ENCODE data around the gene VDAC1.

VDAC1 gene

GRCh38 chr5:133948721-133949120, 56.1 kb downstream of the VDAC1 start:
- no peaks in the 10 kb centered on the region for H3K9me3 Mint-ChIP-seq
- no peak for DNase-seq
- TF ChIP-seq, protein P1, sequence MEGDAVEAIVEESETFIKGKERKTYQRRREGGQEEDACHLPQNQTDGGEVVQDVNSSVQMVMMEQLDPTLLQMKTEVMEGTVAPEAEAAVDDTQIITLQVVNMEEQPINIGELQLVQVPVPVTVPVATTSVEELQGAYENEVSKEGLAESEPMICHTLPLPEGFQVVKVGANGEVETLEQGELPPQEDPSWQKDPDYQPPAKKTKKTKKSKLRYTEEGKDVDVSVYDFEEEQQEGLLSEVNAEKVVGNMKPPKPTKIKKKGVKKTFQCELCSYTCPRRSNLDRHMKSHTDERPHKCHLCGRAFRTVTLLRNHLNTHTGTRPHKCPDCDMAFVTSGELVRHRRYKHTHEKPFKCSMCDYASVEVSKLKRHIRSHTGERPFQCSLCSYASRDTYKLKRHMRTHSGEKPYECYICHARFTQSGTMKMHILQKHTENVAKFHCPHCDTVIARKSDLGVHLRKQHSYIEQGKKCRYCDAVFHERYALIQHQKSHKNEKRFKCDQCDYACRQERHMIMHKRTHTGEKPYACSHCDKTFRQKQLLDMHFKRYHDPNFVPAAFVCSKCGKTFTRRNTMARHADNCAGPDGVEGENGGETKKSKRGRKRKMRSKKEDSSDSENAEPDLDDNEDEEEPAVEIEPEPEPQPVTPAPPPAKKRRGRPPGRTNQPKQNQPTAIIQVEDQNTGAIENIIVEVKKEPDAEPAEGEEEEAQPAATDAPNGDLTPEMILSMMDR (IDR thresholded peaks at IDR 0.05) = no peak
- H3K27me3 Mint-ChIP-seq (ENCODE audit: low read depth, poor library complexity) = peaks cover 36% of the 10 kb centered on the region
- H3K36me3 Mint-ChIP-seq (ENCODE audit: low read depth) = peaks cover 4% of the 10 kb centered on the region
- H3K4me1 Mint-ChIP-seq = peaks cover 9% of the 10 kb centered on the region
- H3K27ac Mint-ChIP-seq = no peak overlapping the region
- H3K4me3 Mint-ChIP-seq = no peak overlapping the region

GRCh38 chr5:133947431-133947841, 57.3 kb downstream of the VDAC1 start:
- H3K4me3 Mint-ChIP-seq = no peak overlapping the region
- H3K27me3 Mint-ChIP-seq (ENCODE audit: low read depth, poor library complexity) = peaks cover 37% of the 10 kb centered on the region
- H3K36me3 Mint-ChIP-seq (ENCODE audit: low read depth) = no peaks in the 10 kb centered on the region
- no peaks in the 10 kb centered on the region for H3K9me3 Mint-ChIP-seq
- no peak overlapping the region for H3K27ac Mint-ChIP-seq
- DNase-seq = no peak
- no peaks in the 10 kb centered on the region for H3K4me1 Mint-ChIP-seq
- TF ChIP-seq, protein P1 (IDR thresholded peaks at IDR 0.05) = no peak

GRCh38 chr5:133945568-133945967, 59.2 kb downstream of the VDAC1 start:
- no peak for DNase-seq
- H3K9me3 Mint-ChIP-seq = no peaks in the 10 kb centered on the region
- H3K4me3 Mint-ChIP-seq = no peak overlapping the region
- no peaks in the 10 kb centered on the region for H3K4me1 Mint-ChIP-seq
- H3K27me3 Mint-ChIP-seq (ENCODE audit: low read depth, poor library complexity) = peaks cover 37% of the 10 kb centered on the region
- no peaks in the 10 kb centered on the region for H3K36me3 Mint-ChIP-seq (ENCODE audit: low read depth)
- H3K27ac Mint-ChIP-seq = no peak overlapping the region
- TF ChIP-seq, protein P1 (IDR thresholded peaks at IDR 0.05) = no peak

DNA sequence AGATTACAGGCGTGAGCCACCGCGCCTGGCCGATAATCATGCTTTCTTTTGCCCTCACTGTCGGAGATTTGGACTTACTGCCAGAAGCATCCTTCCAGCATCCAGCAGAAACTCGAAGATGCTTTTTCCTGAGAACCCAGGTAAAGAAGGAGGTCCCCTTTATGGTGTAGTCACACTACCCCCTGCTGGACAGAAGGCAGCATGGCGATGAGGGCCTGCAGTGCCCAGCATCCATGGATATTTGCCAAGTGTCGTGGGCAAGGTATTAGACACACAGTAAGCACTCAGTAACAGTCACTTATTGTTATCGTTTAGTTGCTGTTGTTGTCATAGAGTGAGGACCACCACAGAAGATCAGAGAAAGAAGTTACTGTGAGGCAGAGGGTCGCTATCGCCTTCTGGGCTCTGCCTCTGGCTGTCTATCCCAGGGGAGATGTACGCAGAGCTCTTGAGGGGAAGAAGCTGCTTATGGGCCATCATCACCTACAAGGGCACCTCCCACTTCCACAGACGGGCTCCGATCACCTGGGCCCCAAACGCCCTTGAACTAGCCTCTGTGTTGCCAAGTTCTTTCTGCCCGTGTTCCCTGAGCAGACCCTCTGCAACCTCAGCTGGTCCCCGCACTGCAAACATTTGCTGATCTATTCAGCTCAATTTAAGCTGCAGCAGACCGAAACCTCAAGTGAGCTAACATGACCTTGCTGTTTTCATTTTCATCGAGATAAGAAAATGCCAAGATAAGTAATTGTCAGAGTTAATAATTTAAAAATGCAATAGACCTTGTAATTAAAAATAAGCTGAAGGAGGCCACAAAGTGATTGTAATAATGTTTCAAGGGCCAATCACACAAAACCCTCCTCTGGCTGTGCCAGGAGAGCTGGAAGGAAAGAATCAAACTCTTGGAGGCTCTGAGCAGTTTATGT, 60.3 kb downstream of the VDAC1 start:
- no peak overlapping the region for H3K27ac Mint-ChIP-seq
- no peak overlapping the region for H3K4me3 Mint-ChIP-seq
- H3K27me3 Mint-ChIP-seq (ENCODE audit: low read depth, poor library complexity) = peaks cover 37% of the 10 kb centered on the region
- H3K4me1 Mint-ChIP-seq = peaks cover 3% of the 10 kb centered on the region
- peak; percentile 66 for DNase-seq
- TF ChIP-seq, protein P1 (IDR thresholded peaks at IDR 0.05) = peak; percentile 84
- no peaks in the 10 kb centered on the region for H3K9me3 Mint-ChIP-seq
- H3K36me3 Mint-ChIP-seq (ENCODE audit: low read depth) = no peaks in the 10 kb centered on the region

GRCh38 chr5:133943475-133943817, 61.3 kb downstream of the VDAC1 start:
- TF ChIP-seq, protein P1 (IDR thresholded peaks at IDR 0.05) = no peak
- Mint-ChIP-seq H3K36me3 (ENCODE audit: low read depth) (no peaks in the 10 kb centered on the region), H3K9me3 (no peaks in the 10 kb centered on the region)

More at GRCh38 chr5:133943475-133943817, 61.3 kb downstream of the VDAC1 start:
- H3K27me3 Mint-ChIP-seq (ENCODE audit: low read depth, poor library complexity) = peaks cover 37% of the 10 kb centered on the region
- H3K27ac Mint-ChIP-seq = no peak overlapping the region
- H3K4me1 Mint-ChIP-seq = peaks cover 14% of the 10 kb centered on the region
- no peak overlapping the region for H3K4me3 Mint-ChIP-seq
- DNase-seq = no peak

Measured in nephron progenitor cell (in vitro differentiated cells).